HG02610 (cell line): ENCODE data around the gene PCGF2.
"Not testable (repeated sequence)": the region's sequence is repeated elsewhere in the genome, so short reads cannot be mapped to it uniquely, and the experiment has no call there.

Experiments used
- ATAC-seq: cut with Tn5 transposase; IDR thresholded peaks from one replicate; pipeline ENCODE4 v1.9.1; 2021; ENCODE audit warnings: mild to moderate bottlenecking, moderate library complexity; ENCODE audit not compliant: unreplicated experiment

Gene PCGF2

GRCh38 chr17:38738007-38738662, 10.0 kb downstream of the PCGF2 start:
- ATAC-seq = no peak

- no peak for ATAC-seq
These were observed 12.8 kb downstream of the PCGF2 start for GRCh38 chr17:38735161-38735997.

DNA sequence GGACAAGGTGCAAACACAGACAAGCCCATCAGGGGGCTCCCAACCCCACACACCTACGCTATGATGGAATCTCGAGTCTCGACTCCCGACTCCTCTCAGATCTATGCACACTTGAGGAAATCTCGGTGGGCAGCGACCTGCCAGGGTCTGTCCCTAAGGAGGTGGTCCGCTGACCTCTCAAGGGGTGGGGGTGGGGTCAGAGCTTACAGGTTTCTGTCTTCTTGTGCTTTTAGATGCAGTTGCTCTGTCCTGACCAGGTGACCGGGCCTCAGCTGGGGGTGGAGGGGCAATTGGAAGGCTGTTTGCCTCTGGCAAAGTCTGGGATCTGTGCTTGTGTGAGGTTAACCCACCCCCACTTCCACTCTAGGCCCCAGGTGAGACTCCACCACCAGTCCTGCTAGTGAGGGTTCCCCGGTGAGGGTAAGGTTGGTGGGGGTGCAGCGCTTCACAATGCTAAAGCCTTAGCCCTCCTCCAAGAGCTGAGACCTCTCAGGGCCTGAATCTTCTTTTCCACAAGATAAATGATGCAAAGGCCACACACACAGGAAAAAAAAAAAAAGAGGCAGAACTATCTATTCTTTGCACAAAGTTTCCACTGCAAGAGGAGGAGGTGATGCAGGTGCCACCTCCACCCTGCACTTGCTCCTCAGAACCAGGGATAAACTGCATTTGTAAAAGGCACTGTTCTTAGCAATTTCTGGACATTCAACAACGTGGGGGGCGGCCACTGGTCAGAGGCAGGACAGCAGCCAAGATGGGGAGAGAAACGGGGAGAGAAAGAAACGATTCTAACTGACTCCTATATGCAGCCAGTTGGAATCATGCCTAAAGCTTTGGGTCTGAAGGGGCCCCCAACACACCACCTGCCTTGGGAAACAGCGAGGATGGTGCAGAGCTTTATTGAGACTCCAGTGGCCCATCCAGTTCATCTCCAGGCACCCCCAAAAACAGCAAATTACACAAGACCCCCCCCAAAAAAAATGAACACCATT, 13.9 kb downstream of the PCGF2 start:
- no peak for ATAC-seq

- no peak for ATAC-seq
These were observed 14.7 kb downstream of the PCGF2 start for GRCh38 chr17:38733282-38733981.

DNA sequence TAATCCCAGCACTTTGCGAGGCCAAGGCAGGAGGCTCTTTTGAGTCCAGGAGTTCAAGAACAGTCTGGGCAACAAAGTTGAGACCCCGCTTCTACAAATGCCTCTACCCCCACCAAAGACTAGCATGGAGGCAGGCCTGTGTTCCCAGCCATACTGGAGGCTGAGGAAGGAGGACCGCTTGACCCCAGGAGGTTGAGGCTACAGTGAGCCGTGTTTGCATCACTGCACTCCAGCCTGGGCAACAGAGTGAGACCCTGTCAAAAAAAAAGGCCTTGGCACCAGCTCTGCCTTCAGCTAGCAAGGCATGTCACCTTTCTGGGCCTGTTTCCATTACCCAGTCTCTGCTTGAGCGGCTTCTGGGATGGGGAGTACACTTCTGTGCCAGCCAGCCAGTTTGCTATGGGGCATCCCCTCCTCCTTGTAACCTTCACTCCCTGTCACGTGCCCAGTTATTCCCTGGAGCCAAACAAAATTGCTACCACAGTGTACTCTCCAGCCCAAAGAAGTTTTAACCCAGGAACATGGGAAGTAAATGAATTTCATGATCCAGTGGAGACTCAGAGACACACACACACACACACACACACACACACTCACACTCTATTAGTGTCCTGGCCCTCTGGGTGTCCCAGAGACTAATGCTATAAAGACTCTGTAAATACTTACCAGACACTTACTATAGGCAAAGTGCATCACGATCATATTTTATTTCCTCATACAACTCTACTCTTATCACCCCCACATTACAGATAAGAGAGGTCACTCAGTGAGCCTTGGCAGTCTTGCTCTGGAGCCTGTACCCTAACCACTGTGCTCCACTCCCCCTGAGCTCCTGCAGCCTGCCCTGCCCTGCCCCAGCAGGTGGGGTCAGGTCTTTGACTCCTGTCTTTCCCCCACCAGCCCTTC, 15.5 kb downstream of the PCGF2 start:
- no peak for ATAC-seq

DNA sequence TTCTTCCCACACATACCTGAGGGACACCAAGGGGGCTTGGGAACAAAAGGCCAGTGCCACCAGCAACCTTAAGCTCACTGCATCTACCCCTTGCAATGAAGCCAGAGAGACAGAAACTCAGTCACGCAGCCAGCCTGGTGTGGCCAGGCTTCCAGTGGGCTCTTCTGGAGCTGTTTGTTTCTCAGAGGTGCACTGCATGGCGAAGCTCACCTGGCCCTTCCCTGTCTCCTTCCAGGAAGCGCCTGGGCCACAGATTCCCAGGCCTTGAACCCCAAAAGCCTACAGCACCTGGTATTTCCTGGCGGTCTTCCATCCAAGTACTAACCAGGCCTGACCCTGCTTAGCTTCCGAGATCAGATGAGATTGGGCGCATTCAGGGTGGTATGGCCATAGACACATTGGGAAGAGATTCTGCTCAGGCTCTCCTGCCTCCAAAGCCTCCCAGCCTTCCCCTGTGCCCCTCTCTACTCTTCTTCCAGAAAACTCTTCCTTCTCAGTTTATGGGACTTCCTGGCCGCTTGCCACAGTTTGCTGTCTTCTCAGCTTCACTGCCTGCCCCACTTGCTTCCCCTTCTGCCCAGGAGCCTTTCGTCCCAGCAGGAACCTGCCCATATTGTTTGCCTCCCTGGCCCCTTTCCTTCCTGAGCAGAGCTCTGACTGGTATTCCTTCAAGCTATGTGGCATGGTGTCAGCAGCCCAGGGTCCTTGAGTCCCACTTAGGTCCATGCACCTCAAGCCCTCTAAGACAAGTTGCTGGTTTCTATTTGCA, 16.4 kb downstream of the PCGF2 start:
- no peak for ATAC-seq

- ATAC-seq = no peak
These were observed 17.4 kb downstream of the PCGF2 start for GRCh38 chr17:38730526-38731379.

- peak; percentile 71 for ATAC-seq
These were observed 18.1 kb downstream of the PCGF2 start, which contains the start of gene CISD3 for GRCh38 chr17:38729886-38730525. CISD3 (plus strand) TSS chr17:38730341; CDS start chr17:38730359, 18 bp downstream.

GRCh38 chr17:38729368-38729885, 18.7 kb downstream of the PCGF2 start:
- no peak for ATAC-seq

- no peak for ATAC-seq
These were observed 19.8 kb downstream of the PCGF2 start for GRCh38 chr17:38728290-38728831.

DNA sequence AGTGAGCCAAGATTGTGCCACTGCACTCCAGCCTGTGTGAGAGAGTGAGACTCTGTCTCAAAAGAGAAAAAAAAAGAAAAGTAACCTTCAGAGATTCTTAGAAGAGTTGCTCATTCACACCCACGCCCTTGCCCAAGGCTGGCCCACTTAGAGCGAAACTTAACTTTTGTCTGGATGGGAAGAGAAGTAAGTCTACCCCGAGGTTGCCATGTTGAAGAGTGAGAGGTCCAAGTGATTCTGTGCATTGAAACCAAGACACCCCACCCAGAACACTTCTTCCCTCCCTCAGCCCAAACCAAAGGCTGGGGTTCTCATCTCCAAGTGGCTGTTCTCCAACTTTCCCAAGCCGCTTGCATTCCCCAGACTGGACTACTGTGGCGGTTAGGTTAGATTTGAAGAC, 20.4 kb downstream of the PCGF2 start:
- no peak for ATAC-seq

DNA sequence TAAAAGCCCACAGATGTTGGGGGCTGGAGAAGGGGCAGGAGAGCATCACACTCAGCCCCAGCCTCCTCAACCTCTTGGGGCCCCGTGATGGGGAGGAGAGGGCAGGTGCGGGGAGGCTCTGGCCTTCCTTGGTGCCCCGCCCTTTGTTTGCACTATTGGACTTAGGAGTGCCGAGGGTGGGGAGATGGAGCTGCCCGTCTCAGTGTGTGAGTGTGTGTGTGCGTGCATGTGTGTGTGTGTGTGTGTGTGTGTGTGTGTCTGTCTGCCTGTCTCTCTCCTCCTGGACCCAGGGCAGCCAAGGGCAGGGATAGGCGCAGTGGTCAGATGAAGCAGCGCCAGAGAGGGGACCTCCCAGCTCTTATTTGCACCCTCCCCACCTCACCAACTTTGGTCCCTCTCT, 22.0 kb downstream of the PCGF2 start:
- ATAC-seq = not testable (repeated sequence)

DNA sequence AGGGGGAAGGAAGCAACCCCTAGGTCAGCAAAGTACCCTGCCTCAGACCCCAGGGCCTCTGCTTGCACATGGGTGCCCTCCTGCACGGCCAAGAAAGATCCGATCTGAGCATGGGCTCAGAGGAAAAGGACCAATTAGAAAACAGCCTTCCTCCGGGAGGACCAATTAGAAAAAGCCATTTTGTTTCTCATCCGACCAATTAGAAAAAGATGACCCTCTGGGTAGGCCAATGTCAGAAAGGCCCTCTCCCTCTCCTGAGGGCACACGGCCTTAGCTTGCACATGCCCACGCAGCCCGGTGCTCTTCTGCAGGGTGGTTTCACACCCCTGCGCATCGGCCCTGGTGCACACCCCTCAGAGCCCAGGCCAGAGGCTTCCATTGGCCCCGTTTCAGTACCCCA, 23.1 kb downstream of the PCGF2 start:
- no peak for ATAC-seq

- ATAC-seq = no peak
These were observed 23.7 kb downstream of the PCGF2 start for GRCh38 chr17:38724337-38724988.

DNA sequence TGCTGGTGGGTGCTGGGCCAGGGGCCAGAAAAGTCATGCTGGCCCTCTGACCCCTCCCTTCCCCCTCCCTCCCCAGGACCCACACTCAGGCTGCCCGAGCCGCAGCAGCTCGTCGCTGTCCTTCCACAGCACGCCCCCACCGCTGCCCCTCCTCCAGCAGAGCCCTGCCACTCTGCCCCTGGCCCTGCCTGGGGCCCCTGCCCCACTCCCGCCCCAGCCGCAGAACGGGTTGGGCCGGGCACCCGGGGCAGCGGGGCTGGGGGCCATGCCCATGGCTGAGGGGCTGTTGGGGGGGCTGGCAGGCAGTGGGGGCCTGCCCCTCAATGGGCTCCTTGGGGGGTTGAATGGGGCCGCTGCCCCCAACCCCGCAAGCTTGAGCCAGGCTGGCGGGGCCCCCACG, 26.3 kb downstream of the PCGF2 start:
- no peak for ATAC-seq

GRCh38 chr17:38720941-38721340, 27.2 kb downstream of the PCGF2 start:
- no peak for ATAC-seq
